MG63 (cell line): Measurements from ENCODE around the gene NCKAP5. TPM values are rescaled to one million over a fixed set of nuclear protein-coding genes. Genes with fewer than 3 reads are reported as not detected.

Experiments used
- DNase-seq: peaks from one replicate; pipeline ENCODE4 v3.0.0-alpha.2; 2020
- H3K27me3 ChIP-seq: fragments of 250-450 bp; sonication (Bioruptor Pico); 2 replicates; pipeline ENCODE4 v1.5.1; 2020; ENCODE audit warnings: mild to moderate bottlenecking, moderate library complexity
- H3K36me3 ChIP-seq: fragments of 250-450 bp; sonication (Bioruptor Pico); 2 replicates; pipeline ENCODE4 v1.5.1; 2020; ENCODE audit warnings: mild to moderate bottlenecking, moderate library complexity
- H3K4me3 ChIP-seq: fragments of 250-450 bp; sonication (Bioruptor Pico); 2 replicates; pipeline ENCODE4 v1.5.1; 2020; ENCODE audit warnings: mild to moderate bottlenecking, moderate library complexity
- H3K9me3 ChIP-seq: fragments of 250-450 bp; sonication (Bioruptor Pico); 2 replicates; pipeline ENCODE4 v1.5.1; 2020; ENCODE audit warnings: mild to moderate bottlenecking, moderate library complexity
- total RNA-seq: library from RNA; depleted of rRNA; stranded (reverse); fragments of >200 nt; shearing (Covaris generic); gene quantifications from 2 replicates; pipeline ENCODE4 v1.2.3, GENCODE V29; 2014; ENCODE audit warnings: low replicate concordance

The NCKAP5 gene
- total RNA-seq, 1 experiment from 2014 or later: not detected

DNA sequence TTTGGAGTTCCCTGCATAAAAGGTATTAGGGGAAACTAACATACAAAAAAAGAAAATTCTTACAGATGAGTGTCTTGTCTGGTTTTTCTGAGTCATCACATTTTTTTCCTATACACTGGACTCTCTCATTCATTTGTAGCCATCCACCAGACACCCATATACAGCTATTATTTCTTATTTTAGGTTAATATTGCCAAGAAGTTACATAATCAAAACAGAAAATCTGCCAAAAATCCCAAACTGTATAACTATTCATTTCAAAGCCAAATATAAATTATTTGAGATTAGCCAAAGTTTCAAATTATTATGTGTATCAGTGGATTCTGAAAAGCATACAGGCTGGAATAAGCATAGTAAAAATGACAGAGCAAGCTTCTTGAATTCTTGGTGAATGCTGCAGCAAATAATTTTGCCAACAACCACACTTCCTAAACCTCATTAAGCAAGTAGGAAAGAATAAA, 191.2 kb downstream of the NCKAP5 start:
- Histone ChIP-seq H3K27me3 (no peaks in the 10 kb centered on the region), H3K9me3 (no peaks in the 10 kb centered on the region), H3K36me3 (no peaks in the 10 kb centered on the region), H3K4me3 (no peak overlapping the region)
- DNase-seq: no peak

DNA sequence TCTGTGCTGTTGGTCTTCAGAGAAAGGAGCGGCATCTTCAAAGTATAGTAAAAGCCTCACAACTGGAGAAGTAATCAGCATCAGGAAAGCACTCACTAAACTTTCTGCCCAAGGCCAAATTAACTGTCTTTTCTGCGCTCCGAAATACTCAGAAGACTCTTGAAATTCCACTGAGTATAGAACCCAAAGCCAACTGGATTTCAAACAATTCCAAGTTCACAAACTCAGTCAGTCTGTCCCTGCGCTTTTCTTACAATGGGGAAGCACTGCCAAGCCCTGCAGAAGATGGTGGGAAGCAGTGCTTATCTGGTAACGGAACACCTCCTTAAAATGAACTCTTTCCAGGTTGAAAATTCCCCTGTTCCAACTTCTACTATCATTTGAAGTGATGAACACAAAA, 193.5 kb downstream of the NCKAP5 start:
- no peak overlapping the region for H3K4me3 ChIP-seq
- DNase-seq: no peak

DNA sequence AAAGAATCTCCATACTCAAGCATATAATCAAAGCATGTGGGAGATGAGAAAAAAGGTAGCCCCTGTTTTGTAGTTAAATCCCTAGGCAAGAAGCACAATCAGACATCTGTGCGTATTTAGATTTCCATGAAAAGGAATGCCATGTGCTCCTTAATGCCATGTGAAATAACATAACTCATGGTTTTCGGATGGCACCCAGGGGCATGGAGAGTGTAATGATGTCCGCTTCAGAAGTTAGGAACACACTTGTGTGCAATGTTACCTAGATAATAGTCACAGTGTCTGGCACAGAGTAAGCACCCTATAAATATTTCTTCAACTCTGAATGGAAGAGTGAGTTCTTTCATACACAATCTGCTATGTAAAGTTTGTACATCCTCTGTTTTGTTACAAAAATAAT, 197.0 kb downstream of the NCKAP5 start:
- Histone ChIP-seq H3K4me3 (no peak overlapping the region), H3K9me3 (no peaks in the 10 kb centered on the region), H3K36me3 (no peaks in the 10 kb centered on the region), H3K27me3 (no peaks in the 10 kb centered on the region)
- no peak for DNase-seq

More for the DNA sequence above, 193.5 kb downstream of the NCKAP5 start:
- no peaks in the 10 kb centered on the region for H3K36me3 ChIP-seq
- H3K27me3 ChIP-seq: no peaks in the 10 kb centered on the region
- H3K9me3 ChIP-seq: no peaks in the 10 kb centered on the region

DNA sequence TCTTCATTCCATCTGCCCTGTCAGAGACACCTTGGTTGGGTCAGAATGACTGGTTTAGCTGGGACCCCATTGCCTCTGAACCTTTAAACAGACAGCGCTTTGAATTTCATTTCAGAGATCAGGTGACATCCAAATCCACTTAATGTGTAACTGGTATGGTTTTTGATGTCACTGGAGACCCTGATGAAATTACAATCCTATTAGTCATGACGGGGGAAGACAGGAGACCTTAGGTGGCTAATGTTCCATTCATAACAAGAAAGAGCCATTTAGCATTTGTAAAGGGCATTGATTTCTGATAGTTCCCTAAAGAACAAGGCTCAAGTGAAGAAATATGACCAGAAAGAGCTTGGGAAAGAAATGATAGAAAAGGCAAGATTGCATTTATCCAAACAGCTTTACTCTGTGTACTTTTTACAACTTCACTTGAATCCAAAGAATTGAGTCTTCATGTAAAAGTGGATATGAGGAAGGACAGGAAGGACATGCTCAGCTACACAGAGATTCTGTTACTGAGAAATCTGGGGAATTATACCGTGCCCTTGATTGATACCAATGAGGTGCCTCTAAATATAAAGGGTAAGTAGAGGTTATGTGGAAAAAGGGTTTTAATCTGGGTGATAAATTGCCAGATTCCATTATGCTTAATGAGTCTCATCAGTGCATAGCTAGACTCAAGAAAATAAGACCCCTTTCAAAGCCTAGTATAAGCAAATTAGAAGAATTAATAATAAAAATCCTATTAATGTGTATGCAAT, 198.2 kb downstream of the NCKAP5 start:
- no peak overlapping the region for H3K4me3 ChIP-seq
- no peaks in the 10 kb centered on the region for H3K36me3 ChIP-seq
- H3K27me3 ChIP-seq: no peaks in the 10 kb centered on the region
- H3K9me3 ChIP-seq: no peaks in the 10 kb centered on the region
- no peak for DNase-seq

DNA sequence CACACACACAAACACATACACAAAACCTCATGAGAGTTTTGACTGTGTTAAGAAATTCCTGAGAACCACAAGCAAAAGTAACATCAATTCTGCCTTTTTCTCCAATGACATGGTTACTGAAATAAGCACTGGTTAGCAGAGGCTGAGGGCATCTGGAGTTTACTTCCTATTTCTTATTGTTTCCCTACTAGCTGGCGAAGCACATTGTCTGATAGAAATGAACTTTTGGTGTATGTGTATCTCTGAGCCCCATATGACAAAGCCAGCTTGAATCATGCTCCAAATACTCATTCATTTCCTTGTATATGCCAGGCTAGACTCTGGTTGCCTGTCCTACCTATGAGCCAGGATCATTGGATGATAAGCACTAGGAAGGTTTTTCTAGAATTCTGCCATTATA, 203.1 kb downstream of the NCKAP5 start:
- no peak for DNase-seq
- Histone ChIP-seq H3K27me3 (no peaks in the 10 kb centered on the region), H3K9me3 (no peaks in the 10 kb centered on the region), H3K36me3 (no peaks in the 10 kb centered on the region), H3K4me3 (no peak overlapping the region)

DNA sequence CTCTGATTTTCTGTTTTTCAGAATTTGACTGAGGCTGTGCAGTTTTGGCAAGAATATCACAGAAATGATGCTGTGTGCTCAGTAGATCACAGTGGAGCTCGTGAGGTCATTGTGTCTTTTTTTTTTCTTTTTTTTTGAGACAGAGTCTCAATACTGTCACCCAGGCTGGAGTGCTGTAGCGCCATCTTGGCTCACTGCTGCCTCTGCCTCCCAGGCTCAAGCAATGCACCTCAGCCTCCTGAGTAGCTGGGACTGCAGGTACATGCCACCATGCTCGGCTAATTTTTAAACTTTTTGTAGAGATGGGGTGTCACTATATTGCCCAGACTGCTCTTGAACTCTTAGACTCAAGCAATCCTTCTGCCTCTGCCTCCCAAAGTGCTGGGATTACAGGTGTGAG, 203.6 kb downstream of the NCKAP5 start:
- Histone ChIP-seq H3K36me3 (no peaks in the 10 kb centered on the region), H3K4me3 (no peak overlapping the region), H3K27me3 (no peaks in the 10 kb centered on the region), H3K9me3 (no peaks in the 10 kb centered on the region)
- no peak for DNase-seq

DNA sequence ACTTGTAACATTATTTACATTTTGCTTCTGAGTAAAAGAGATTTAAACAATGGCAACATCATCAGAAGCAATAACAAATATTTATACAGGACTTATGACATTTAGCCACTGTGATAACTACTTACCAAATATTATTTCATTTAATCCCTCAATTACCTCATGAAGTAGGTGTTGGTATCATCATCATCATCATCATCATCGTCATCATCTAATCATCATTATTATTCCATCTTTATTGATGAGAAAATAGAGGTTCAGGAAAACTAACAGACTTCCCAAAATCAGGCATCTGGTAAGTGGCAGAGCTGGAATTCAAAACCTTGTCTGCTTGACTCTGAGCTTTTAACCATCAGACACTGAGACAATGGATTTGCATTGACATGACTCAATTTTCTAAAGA, 204.4 kb downstream of the NCKAP5 start:
- H3K36me3 ChIP-seq: no peaks in the 10 kb centered on the region

DNA sequence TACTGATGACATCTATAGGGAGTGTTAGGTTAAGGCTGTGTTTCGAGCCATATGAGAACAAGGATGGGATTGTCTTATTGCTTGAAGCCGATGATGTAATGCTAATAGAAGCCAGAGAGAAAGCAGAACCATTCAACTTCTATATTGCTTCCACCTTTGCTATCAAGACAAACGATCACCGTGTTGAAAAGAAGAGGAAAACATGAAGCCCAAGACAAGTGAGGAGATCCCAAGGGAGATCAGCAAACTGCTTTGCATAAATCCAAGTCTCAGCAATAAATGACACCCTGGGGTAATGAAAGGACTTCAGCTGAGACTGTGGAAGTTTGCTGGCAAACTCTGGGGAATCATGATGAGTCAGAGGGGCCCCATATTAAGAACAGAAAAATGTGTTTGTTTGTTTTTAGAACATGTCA, 206.2 kb downstream of the NCKAP5 start:
- H3K4me3 ChIP-seq: no peak overlapping the region
- DNase-seq: peak; percentile 51

More for the DNA sequence above, 204.4 kb downstream of the NCKAP5 start:
- no peaks in the 10 kb centered on the region for H3K9me3 ChIP-seq
- H3K27me3 ChIP-seq: no peaks in the 10 kb centered on the region
- H3K4me3 ChIP-seq: no peak overlapping the region
- no peak for DNase-seq

DNA sequence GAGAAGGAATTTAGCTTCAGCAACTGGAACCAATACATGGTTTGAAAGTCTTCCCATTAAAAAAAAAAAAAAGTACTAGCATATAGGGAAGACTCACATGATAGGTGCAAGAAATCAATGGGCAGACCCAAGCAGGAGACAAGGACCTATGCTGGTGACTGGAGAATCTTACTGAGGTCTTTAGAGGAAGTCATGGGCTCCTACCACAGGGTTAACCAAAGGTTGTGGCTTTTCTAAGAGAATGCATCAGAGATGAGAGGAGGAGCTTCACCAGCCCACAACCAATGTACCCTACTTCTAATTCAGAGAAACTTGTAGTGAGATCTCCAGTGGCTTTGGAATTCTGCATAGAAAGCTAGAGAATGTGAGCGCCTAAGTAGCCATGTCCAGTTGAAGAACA, 207.4 kb downstream of the NCKAP5 start:
- H3K4me3 ChIP-seq: no peak overlapping the region
- H3K9me3 ChIP-seq: no peaks in the 10 kb centered on the region
- no peaks in the 10 kb centered on the region for H3K36me3 ChIP-seq
- DNase-seq: no peak
- H3K27me3 ChIP-seq: no peaks in the 10 kb centered on the region

More for the DNA sequence above, 206.2 kb downstream of the NCKAP5 start:
- no peaks in the 10 kb centered on the region for H3K9me3 ChIP-seq
- H3K27me3 ChIP-seq: no peaks in the 10 kb centered on the region
- H3K36me3 ChIP-seq: no peaks in the 10 kb centered on the region

DNA sequence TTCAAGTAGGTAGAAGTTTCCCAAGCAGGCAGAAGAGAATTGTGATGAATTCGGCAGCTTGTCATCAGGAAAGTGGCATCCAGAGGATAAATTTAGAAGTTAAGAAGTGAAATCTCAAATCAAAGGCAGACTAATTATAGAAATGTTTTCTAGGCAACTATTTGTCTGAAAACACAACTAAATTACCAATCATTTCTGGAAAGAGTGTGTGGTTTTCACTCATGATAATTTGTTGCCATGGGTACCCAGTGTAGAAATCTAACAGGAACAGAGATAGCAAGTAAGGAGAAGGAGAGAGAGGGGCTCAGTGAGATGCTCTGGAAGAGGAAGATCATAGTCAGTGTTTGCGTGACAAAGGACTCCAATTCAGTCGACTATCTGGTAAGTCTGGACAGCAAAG, 208.1 kb downstream of the NCKAP5 start:
- DNase-seq: no peak
- H3K36me3 ChIP-seq: no peaks in the 10 kb centered on the region
- H3K4me3 ChIP-seq: no peak overlapping the region
- H3K9me3 ChIP-seq: no peaks in the 10 kb centered on the region
- H3K27me3 ChIP-seq: no peaks in the 10 kb centered on the region

DNA sequence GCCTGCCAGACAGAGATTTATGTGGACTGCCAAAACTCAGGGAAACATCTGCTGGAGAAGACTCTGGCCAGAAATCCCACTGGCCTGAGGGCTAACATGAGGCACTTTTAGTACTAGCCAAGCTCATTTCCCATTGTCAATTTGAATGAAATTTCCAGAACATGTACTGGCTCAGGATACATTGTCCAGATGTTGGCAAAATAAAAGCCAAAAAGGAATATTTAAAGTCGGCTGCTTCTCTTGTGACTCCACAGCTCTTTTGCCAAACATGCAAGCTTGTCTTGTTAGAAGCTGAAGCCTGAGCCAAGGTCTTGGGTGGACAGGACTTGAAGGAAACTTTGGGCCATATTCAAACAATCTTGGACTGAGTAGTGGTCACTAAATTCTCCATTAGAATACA, 215.5 kb downstream of the NCKAP5 start:
- no peak for DNase-seq
- no peak overlapping the region for H3K4me3 ChIP-seq

DNA sequence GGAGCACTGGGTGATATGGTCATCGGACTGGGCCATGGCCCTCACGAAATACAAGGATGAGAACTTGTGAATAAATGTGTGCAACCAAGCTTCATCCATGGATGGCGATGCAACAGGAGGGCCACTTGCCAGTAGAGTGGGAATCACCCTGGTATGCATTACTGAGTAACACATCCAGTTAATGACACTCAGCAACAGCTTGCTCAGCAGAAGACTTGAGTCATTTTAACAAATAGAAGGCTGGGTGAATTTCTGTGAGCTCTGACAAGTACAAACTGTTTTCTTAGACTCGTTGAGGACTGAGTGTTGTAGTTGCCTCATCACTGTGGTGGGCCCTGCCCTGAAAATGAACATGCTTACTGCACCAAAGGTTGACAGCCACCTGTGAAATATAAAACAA, 221.6 kb downstream of the NCKAP5 start:
- DNase-seq: peak; percentile 43
- H3K4me3 ChIP-seq: no peak overlapping the region
- no peaks in the 10 kb centered on the region for H3K9me3 ChIP-seq

More for the DNA sequence above, 215.5 kb downstream of the NCKAP5 start:
- Histone ChIP-seq H3K36me3 (no peaks in the 10 kb centered on the region), H3K27me3 (no peaks in the 10 kb centered on the region), H3K9me3 (no peaks in the 10 kb centered on the region)

DNA sequence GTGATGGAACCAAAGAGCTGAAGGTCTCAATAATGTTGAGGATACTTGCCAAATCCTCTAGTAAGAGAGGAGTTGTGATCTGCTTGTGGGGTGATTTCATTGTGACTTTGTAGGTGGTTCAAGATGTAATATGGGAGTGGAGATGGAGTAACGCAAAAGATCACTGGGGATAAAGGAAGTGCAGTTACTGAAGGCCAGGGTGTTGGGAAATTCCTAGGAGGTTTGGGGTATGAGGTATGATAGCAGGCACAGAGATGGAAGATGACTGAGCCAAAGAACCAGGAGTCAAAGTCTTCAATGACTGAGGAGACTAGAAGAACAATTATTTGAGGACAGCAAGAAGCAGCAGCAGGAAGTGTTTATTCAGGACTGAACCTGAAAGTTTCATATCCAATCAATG, 222.6 kb downstream of the NCKAP5 start:
- DNase-seq: no peak

More for the DNA sequence above, 221.6 kb downstream of the NCKAP5 start:
- Histone ChIP-seq H3K27me3 (no peaks in the 10 kb centered on the region), H3K36me3 (no peaks in the 10 kb centered on the region)

DNA sequence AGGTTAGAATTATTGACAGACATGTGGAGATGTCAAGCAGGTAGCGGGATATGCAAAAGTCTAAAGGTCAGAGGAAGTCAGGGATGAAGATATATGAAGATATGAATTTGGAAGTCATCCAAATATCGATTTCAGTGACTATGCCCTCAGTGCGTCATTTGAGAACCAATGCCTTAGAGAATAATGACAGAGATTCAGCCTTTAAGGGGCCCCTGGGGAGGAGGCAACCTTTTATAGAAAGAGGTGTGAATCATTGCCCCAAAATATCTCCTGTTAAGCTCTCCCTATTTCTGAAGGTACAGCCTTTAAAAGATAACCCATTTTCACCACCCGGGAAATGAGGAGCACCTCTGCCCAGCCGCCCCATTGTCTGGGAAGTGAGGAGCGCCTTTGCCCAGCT, 223.4 kb downstream of the NCKAP5 start:
- Histone ChIP-seq H3K4me3 (no peak overlapping the region), H3K36me3 (no peaks in the 10 kb centered on the region), H3K27me3 (no peaks in the 10 kb centered on the region), H3K9me3 (no peaks in the 10 kb centered on the region)
- DNase-seq: no peak

More for the DNA sequence above, 222.6 kb downstream of the NCKAP5 start:
- H3K36me3 ChIP-seq: no peaks in the 10 kb centered on the region
- H3K9me3 ChIP-seq: no peaks in the 10 kb centered on the region
- no peak overlapping the region for H3K4me3 ChIP-seq
- H3K27me3 ChIP-seq: no peaks in the 10 kb centered on the region

DNA sequence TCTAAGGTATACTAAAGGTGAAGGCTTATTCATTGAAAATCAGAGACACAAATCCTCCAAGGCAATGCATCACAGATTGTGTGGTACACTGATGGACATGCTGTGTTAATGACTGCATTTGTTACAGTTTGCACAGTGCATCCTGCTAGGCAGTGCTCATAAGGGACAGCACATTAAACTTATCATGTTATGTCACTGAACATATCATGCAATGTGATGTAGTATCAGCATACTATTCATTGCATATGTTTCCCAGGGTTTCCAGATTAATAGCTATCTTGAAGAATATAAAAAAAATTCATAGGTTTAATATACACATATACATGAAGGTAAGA, 225.3 kb downstream of the NCKAP5 start:
- DNase-seq: no peak

DNA sequence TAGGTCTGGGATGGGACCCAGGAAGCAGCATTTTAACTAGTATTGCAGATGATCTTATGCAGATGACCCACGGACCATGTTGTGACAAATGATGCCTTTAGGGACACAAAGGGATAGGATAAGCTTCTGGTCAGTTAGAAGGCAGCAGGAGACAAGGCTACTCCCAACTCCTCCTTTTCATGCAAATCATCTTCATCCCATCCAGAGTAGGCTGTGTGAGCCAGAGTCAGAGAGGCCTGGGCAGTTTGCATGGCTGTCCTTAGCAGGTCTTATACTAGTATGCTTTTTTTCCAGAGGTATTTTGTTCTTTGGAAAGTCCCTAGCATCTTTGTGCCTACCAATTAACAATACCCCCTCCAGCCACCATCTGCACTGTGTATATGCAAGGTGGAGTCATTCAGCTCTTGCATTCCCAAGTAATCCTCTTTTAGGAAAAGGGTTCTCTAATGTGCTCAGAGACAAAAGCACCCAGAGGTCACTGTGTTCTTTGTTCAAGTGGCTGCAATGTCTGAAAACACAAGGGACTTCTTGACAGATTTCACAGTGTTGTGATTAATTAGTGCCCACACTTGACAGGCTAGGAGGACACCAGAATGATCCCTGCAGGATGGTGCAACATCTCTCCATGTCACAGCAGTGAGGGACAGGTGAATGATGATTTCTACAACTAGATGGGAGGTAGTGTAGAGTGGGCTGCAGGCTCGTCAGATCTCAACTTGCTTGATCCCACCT, 225.8 kb downstream of the NCKAP5 start:
- no peak for DNase-seq
- no peaks in the 10 kb centered on the region for H3K36me3 ChIP-seq
- H3K4me3 ChIP-seq: no peak overlapping the region
- no peaks in the 10 kb centered on the region for H3K27me3 ChIP-seq
- H3K9me3 ChIP-seq: no peaks in the 10 kb centered on the region

More for the DNA sequence above, 225.3 kb downstream of the NCKAP5 start:
- H3K36me3 ChIP-seq: no peaks in the 10 kb centered on the region
- no peaks in the 10 kb centered on the region for H3K9me3 ChIP-seq
- no peak overlapping the region for H3K4me3 ChIP-seq
- no peaks in the 10 kb centered on the region for H3K27me3 ChIP-seq

DNA sequence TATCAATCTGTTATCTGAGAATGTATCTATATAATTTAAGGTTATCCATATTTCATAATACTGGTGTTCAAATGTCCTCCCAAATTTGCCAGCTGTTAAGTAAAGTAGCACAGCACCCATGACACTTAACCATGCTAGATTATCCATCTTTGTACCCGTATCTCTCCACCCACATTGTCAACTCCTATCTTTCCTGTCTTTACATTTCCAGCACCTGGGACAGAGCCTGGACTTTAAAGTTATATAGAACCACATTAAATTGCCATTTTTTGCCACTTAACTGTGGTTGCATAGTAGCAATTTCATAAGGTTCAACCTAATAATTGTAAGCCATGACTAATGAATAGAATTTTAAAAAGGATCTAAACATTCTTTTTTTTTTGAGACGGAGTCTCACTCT, 226.7 kb downstream of the NCKAP5 start:
- no peaks in the 10 kb centered on the region for H3K9me3 ChIP-seq
- no peak overlapping the region for H3K4me3 ChIP-seq
- no peaks in the 10 kb centered on the region for H3K27me3 ChIP-seq
- H3K36me3 ChIP-seq: no peaks in the 10 kb centered on the region
- DNase-seq: no peak

DNA sequence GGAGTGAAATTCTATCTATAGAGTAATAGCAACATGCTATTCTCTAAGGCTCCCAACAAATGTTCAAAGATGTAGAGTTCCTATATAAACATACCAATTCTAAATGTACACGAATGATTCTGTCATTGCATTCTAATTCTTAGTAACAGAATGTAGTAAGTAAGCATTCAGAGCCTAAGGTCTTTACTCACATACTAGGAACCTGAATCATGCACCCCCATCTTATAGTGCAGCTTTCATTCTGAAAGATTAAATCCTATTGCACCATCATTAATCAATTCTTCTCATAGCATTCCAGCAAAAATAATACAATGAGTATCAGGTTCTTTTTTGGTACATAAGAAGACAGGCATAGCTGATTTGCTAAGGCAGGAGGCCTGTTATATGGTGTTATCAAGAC, 230.0 kb downstream of the NCKAP5 start:
- no peaks in the 10 kb centered on the region for H3K27me3 ChIP-seq
- no peak overlapping the region for H3K4me3 ChIP-seq
- H3K36me3 ChIP-seq: no peaks in the 10 kb centered on the region
- DNase-seq: no peak
- H3K9me3 ChIP-seq: no peaks in the 10 kb centered on the region
